K562 treated with DMSO at 1 percent for 48 hours (cell line): ENCODE results near the gene LSM3. TPM values are rescaled to one million over a fixed set of nuclear protein-coding genes. Genes with fewer than 3 reads are reported as not detected.

Experiments
- total RNA-seq: library from RNA; unstranded; fragments of 300-600 nt; gene quantifications from 2 replicates; pipeline ENCODE4 v1.2.3, GENCODE V29; 2022; ENCODE audit warnings: low replicate concordance; ENCODE audit errors: extremely low read depth

The LSM3 gene
- not detected in 2 replicates for total RNA-seq

GRCh38 chr3:14178247-14179113 is at the start of gene LSM3, which contains the start of gene XPC:
TSS of gene LSM3 (plus strand) at chr3:14178817. CDS start at chr3:14178861, 44 bp downstream.
TSS of gene XPC (minus strand) at chr3:14178601. CDS start at chr3:14178568, 33 bp downstream.

Other genes with a start within 250 kb of the LSM3 start
- gene CHCHD4, start 53.9 kb upstream of the LSM3 start, total RNA-seq: not detected in 2 replicates
- not detected in 2 replicates for gene TMEM43, start 53.8 kb upstream of the LSM3 start, total RNA-seq
- not detected in 2 replicates for gene XPC, start 216 bp upstream of the LSM3 start, total RNA-seq
- gene SLC6A6, start 223.8 kb downstream of the LSM3 start, total RNA-seq: not detected in 2 replicates